Brain microvascular endothelial cell (primary cell): ENCODE results near the gene POLR3C.
"Not testable (repeated sequence)": the region's sequence is repeated elsewhere in the genome, so short reads cannot be mapped to it uniquely, and the experiment has no call there.

Source experiments
- DNase-seq: peaks from one replicate; pipeline ENCODE4 v3.0.0-alpha.2; 2020
- H3K27ac ChIP-seq: fragments of 250-450 bp; sonication (Bioruptor Pico); 2 replicates; pipeline ENCODE4 v1.5.1; 2020; ENCODE audit warnings: mild to moderate bottlenecking, moderate library complexity
- H3K27me3 ChIP-seq: fragments of 250-450 bp; sonication (Bioruptor Pico); replicated peaks from 2 replicates; pipeline ENCODE4 v1.5.1; 2020; ENCODE audit warnings: mild to moderate bottlenecking
- H3K36me3 ChIP-seq: fragments of 250-450 bp; sonication (Bioruptor Pico); replicated peaks from 2 replicates; pipeline ENCODE4 v1.5.1; 2020; ENCODE audit warnings: mild to moderate bottlenecking
- H3K4me3 ChIP-seq: 2 replicates; pipeline ENCODE4 v1.5.1; 2011; ENCODE audit warnings: low read depth, mild to moderate bottlenecking, control low read depth, low read length, moderate library complexity
- in situ Hi-C: cut with HindIII; loops from 2 replicates; pipeline ENCODE4 v1.10.0; 2017; ENCODE audit warnings: low sequenced_read_pairs, low pct_ligation_motif_present
- TF ChIP-seq, protein P1 (sequence below): IDR thresholded peaks from 2 replicates; pipeline ENCODE4 v1.5.1; 2011; ENCODE audit warnings: low read depth, mild to moderate bottlenecking, moderate library complexity, low read length, control low read depth, inconsistent platforms; ENCODE audit errors: missing control alignments

The POLR3C gene

GRCh38 chr1:145796753-145797152 is 27.2 kb upstream of the POLR3C start:
- TF ChIP-seq, protein P1, sequence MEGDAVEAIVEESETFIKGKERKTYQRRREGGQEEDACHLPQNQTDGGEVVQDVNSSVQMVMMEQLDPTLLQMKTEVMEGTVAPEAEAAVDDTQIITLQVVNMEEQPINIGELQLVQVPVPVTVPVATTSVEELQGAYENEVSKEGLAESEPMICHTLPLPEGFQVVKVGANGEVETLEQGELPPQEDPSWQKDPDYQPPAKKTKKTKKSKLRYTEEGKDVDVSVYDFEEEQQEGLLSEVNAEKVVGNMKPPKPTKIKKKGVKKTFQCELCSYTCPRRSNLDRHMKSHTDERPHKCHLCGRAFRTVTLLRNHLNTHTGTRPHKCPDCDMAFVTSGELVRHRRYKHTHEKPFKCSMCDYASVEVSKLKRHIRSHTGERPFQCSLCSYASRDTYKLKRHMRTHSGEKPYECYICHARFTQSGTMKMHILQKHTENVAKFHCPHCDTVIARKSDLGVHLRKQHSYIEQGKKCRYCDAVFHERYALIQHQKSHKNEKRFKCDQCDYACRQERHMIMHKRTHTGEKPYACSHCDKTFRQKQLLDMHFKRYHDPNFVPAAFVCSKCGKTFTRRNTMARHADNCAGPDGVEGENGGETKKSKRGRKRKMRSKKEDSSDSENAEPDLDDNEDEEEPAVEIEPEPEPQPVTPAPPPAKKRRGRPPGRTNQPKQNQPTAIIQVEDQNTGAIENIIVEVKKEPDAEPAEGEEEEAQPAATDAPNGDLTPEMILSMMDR: no peak
- in situ Hi-C loops: no loop called here
- H3K27me3 ChIP-seq: no peaks in the 10 kb centered on the region

DNA sequence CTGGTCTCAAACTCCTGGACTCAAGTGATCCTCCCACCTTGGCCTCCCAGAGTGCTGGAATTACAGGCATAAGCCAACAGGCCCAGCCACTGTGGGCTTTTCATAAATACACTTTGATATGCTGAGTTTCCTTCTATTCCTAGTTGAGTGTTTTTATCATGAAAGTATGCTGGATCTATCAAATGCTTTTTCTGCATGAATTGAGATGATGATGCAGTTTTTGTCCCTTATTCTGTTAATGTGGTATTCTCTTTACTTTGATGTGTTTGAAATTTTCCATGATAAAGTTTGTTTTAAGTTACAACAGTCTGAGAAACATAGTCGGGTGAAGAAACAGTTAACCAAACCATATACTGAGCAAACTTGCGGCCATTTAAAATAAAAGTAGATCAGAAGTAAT is 24.2 kb upstream of the POLR3C start:
- TF ChIP-seq, protein P1: no peak
- Histone ChIP-seq H3K27me3 (no peaks in the 10 kb centered on the region), H3K27ac (no peak overlapping the region), H3K4me3 (no peak overlapping the region), H3K36me3 (no peaks in the 10 kb centered on the region)
- in situ Hi-C loops: no loop called here
- DNase-seq: no peak

More at GRCh38 chr1:145796753-145797152, 27.2 kb upstream of the POLR3C start:
- no peak overlapping the region for H3K4me3 ChIP-seq
- DNase-seq: no peak
- no peak overlapping the region for H3K27ac ChIP-seq
- H3K36me3 ChIP-seq: no peaks in the 10 kb centered on the region

DNA sequence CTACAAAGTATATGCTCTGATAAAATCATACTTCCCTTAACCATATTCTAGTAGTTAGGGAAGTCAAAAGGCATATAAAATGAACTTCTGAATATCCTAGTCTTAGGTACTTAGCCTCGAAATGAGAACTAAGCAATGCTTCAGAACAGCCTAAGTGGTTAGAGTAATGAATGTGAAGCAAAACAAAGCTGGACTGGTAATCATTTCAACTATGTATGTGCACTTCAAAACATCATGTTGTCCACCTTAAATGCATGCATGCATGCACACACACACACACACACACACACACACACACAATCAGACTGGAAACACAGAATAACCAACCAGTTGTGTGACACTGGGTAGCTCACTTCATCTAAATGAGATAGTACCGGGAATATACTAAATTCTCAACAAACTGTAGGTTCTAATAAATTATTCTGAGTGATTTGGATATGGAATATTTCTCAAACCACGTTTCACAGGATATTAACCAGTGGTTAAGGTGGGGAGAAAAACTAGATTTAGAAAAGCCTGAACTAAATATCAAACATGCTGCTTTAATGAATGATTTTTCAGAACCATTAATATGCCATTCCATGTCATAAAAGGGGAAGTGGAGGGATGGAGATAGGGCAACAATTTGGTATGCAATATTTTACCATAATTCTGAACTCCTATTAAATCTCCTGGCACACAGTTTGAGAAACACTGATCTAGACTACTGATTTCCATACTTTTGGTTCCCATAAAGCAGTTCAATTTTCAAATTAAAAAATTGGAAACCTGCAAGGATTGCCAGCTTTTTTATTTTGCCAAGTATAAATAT is 19.6 kb upstream of the POLR3C start:
- Histone ChIP-seq H3K27me3 (no peaks in the 10 kb centered on the region), H3K27ac (no peak overlapping the region), H3K36me3 (no peaks in the 10 kb centered on the region), H3K4me3 (no peak overlapping the region)
- TF ChIP-seq, protein P1: no peak
- in situ Hi-C loops: no loop called here
- no peak for DNase-seq

DNA sequence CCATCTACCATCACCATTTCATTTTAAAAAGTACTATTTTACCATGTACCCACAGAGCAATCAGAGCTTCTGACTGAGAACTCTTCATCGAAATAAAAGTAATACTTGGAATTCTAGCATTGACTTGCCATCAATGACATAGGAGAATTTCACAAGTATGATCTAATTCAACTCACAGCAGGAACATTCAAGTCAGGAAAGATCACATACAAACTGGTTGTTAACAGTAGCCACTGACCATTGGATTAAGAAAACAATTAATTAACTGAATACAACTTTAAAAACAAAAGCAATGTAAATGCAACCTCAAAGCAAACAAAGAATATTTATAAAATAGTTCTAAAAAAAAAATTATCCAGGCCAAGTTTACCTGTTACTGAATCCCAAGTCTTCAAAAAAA is 18.9 kb upstream of the POLR3C start:
- Histone ChIP-seq H3K27me3 (no peaks in the 10 kb centered on the region), H3K4me3 (no peak overlapping the region), H3K27ac (no peak overlapping the region), H3K36me3 (no peaks in the 10 kb centered on the region)
- in situ Hi-C loops: no loop called here
- TF ChIP-seq, protein P1: no peak
- DNase-seq: no peak

DNA sequence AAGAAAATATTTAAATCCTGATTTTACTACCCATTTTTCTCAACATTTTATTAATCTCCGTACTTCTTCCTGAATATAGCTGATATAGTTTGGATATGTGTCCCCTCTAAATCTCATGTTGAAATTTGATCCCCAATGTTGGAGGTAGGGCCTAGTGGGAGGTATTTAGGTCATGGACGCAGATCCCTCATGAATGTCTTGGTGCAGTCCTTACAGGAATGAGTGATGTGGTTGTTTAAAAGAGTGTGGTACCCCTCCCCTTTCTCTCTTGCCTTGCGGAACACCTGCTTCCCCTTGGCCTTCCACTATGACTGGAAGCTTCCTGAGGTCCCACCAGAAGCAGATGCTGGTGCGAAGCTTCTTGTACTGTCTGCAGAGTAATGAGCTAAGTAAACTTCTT is 17.6 kb upstream of the POLR3C start:
- Histone ChIP-seq H3K36me3 (no peaks in the 10 kb centered on the region), H3K27ac (no peak overlapping the region), H3K27me3 (no peaks in the 10 kb centered on the region), H3K4me3 (no peak overlapping the region)
- in situ Hi-C loops: no loop called here
- no peak for DNase-seq
- TF ChIP-seq, protein P1: no peak

DNA sequence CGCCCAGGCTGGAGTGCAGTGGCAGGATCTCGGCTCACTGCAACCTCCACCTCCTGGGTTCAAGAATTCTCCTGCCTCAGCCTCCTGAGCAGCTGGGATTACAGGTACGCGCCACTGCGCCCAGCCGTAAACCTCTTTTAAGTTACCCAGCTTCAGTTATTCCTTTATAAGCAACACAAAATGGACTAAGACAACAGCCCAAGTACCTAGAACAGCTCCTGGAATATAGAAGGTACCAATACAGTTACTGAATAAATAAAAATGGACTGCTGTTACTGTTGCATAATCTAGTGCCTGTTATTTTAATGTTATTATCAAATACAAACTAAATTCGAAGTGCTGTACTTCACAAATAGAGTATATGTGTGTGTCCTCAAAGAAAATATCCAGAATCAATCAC is 17.2 kb upstream of the POLR3C start:
- DNase-seq: no peak
- Histone ChIP-seq H3K36me3 (no peaks in the 10 kb centered on the region), H3K4me3 (no peak overlapping the region), H3K27me3 (no peaks in the 10 kb centered on the region), H3K27ac (no peak overlapping the region)
- in situ Hi-C loops: no loop called here
- TF ChIP-seq, protein P1: no peak

- H3K27me3 ChIP-seq, H3K4me3 ChIP-seq, H3K36me3 ChIP-seq, H3K27ac ChIP-seq, DNase-seq, in situ Hi-C loops: not testable (repeated sequence)
Observed at GRCh38 chr1:145812977-145813810, 10.8 kb upstream of the POLR3C start.

- peak; percentile 57 for DNase-seq
- H3K27ac ChIP-seq, H3K36me3 ChIP-seq, H3K27me3 ChIP-seq, in situ Hi-C loops, H3K4me3 ChIP-seq: not testable (repeated sequence)
Observed at GRCh38 chr1:145818095-145818494, 5.9 kb upstream of the POLR3C start.
